Gastrocnemius medialis (tissue), 4 donors: ENCODE measurements around the gene C4orf51.
"Not testable (repeated sequence)": the region's sequence is repeated elsewhere in the genome, so short reads cannot be mapped to it uniquely, and the experiment has no call there.

Source experiments
- CTCF ChIP-seq, 5 experiments: fragments of 450-650 bp in 3 of 5; fragments of 200-600 bp in 2 of 5; sonication (generic) in 2 of 5; IDR thresholded peaks in 4 of 5; conservative IDR thresholded peaks in 1 of 5; 1 replicate in 4 of 5; 2 replicates in 1 of 5; pipeline ENCODE4 v1.5.1; 2016 to 2019; ENCODE audit warnings: antibody characterized with exemption in 5 of 5, mild to moderate bottlenecking in 3 of 5, moderate library complexity in 3 of 5
- POLR2A ChIP-seq, 2 donors: fragments of 450-650 bp; IDR thresholded peaks; one replicate each; pipeline ENCODE4 v1.6.1; 2017; ENCODE audit warnings: antibody characterized with exemption in 2 of 2, mild to moderate bottlenecking in 2 of 2, moderate library complexity in 2 of 2

- TF ChIP-seq CTCF (IDR thresholded peaks at IDR 0.05 in 4 of 5, conservative IDR thresholded peaks at IDR 0.05 in 1 of 5); POLR2A (IDR thresholded peaks at IDR 0.05): not testable (repeated sequence)
Observed at GRCh38 chr4:145691416-145691815, 11.5 kb downstream of the C4orf51 start.
